Urinary bladder (tissue), 4 donors: ENCODE measurements around the gene ABCC11. TPM values are rescaled to one million over a fixed set of nuclear protein-coding genes. Genes with fewer than 3 reads are reported as not detected.
"Not testable (repeated sequence)": the region's sequence is repeated elsewhere in the genome, so short reads cannot be mapped to it uniquely, and the experiment has no call there.

ENCODE experiments used
- DNase-seq: peaks from one replicate; pipeline ENCODE4 v3.0.0-alpha.2; 2015; ENCODE audit errors: extremely low spot score
- H3K27ac ChIP-seq: one replicate; pipeline ENCODE4 v1.5.1; 2013; ENCODE audit warnings: low read depth, mild to moderate bottlenecking, moderate library complexity
- H3K36me3 ChIP-seq: one replicate; pipeline ENCODE4 v1.6.1; 2013; ENCODE audit warnings: mild to moderate bottlenecking, moderate library complexity; ENCODE audit not compliant: insufficient read depth
- H3K4me1 ChIP-seq: one replicate; pipeline ENCODE4 v1.6.1; 2013; ENCODE audit warnings: mild to moderate bottlenecking, moderate library complexity; ENCODE audit not compliant: insufficient read depth
- H3K4me3 ChIP-seq: one replicate; pipeline ENCODE4 v1.5.1; 2013; ENCODE audit warnings: low read depth, low read length
- WGBS: extraction: QIAGEN DNeasy Blood & Tissue Kit; methylation state at CpG from one replicate; pipeline ENCODE4 v1.1.7; 2013; 5-methylcytosine and 5-hydroxymethylcytosine counted together
- polyA plus RNA-seq: library from polyadenylated mRNA; stranded (reverse); fragments of 200-250 nt; gene quantifications from one replicate; pipeline ENCODE4 v1.2.3, GENCODE V29; 2013
- total RNA-seq: library from RNA; depleted of rRNA; stranded (reverse); fragments of >200 nt; gene quantifications from one replicate; pipeline ENCODE4 v1.2.3, GENCODE V29; 2014
- donor health status: healthy with polysubstance abuse.
- donor health status: healthy.

ABCC11 gene
- total and polyA plus RNA-seq, 2 donors: 0.11 to 0.18 TPM

- 80% methylated on average over 8 of the region's 8 CpGs for WGBS
- no peak overlapping the region for H3K4me3 ChIP-seq
- no peak overlapping the region for H3K27ac ChIP-seq
Measured at GRCh38 chr16:48272837-48273421, 25.6 kb upstream of the ABCC11 start.

GRCh38 chr16:48271728-48272127, 24.4 kb upstream of the ABCC11 start:
- H3K36me3 ChIP-seq: peaks cover 6% of the 10 kb centered on the region
- no peak for DNase-seq
- H3K4me3 ChIP-seq: no peak overlapping the region
- no peaks in the 10 kb centered on the region for H3K4me1 ChIP-seq
- no peak overlapping the region for H3K27ac ChIP-seq
- WGBS: 58% methylated on average over 5 of the region's 5 CpGs

More at GRCh38 chr16:48272837-48273421, 25.6 kb upstream of the ABCC11 start:
- DNase-seq: no peak
- Histone ChIP-seq H3K36me3 (peaks cover 6% of the 10 kb centered on the region), H3K4me1 (no peaks in the 10 kb centered on the region)

DNA sequence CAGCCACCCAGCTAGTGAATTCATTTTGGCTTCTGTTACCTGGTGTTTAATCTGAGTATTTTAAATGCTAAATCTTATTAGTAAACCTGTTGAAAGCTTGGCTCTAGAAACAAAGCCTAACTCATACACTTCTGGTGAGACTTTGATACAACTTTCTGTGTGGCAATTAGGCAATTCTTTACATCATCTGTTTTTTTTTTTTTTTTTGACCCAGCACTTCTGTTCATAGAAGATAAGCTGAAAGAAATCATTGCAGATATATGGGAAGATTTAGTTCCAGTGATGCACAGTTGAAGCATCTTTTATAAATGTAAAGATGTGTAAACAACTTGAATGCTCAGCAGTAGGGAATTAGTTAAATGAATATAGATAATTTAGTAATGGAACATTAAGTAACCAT, 21.7 kb upstream of the ABCC11 start:
- H3K36me3 ChIP-seq: peaks cover 3% of the 10 kb centered on the region
- H3K4me1 ChIP-seq: no peaks in the 10 kb centered on the region
- no peak overlapping the region for H3K4me3 ChIP-seq
- H3K27ac ChIP-seq: no peak overlapping the region
- DNase-seq: no peak

GRCh38 chr16:48262631-48263030, 15.3 kb upstream of the ABCC11 start:
- no peak overlapping the region for H3K4me3 ChIP-seq
- no peak for DNase-seq
- H3K27ac ChIP-seq: no peak overlapping the region
- peaks cover 5% of the 10 kb centered on the region for H3K36me3 ChIP-seq
- H3K4me1 ChIP-seq: no peaks in the 10 kb centered on the region
- WGBS: 96% methylated on average over 2 of the region's 2 CpGs

- Histone ChIP-seq H3K4me1 (no peaks in the 10 kb centered on the region), H3K36me3 (peaks cover 5% of the 10 kb centered on the region), H3K27ac (no peak overlapping the region), H3K4me3 (no peak overlapping the region)
- DNase-seq: no peak
- 91% methylated on average over 1 of the region's 1 CpG for WGBS
Measured at GRCh38 chr16:48261569-48261968, 14.2 kb upstream of the ABCC11 start.

- Histone ChIP-seq H3K36me3 (peaks cover 6% of the 10 kb centered on the region), H3K4me3 (no peak overlapping the region), H3K4me1 (no peaks in the 10 kb centered on the region), H3K27ac (no peak overlapping the region)
- DNase-seq: no peak
- 91% methylated on average over 7 of the region's 7 CpGs for WGBS
Measured at GRCh38 chr16:48256579-48257177, 9.3 kb upstream of the ABCC11 start.

DNA sequence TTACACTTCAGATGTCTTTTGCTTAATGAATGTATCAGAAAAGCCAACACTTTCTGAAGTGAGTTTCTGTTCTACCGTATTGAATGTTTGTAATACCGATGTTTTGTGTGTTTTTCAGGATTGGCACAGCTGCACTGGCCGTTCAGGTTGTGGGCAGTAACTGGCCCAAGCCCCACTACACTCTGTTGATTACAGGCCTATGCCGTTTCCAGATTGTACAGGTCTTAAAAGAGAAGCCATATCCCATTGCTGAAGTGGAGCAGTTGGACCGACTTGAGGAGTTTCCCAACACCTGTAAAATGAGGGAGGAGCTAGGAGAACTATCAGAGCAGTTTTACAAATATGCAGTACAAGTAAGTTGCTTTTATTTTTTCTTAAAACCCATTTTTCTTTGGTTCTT, 4.7 kb upstream of the ABCC11 start:
- no peak overlapping the region for H3K27ac ChIP-seq
- peaks cover 1% of the 10 kb centered on the region for H3K36me3 ChIP-seq
- DNase-seq: no peak
- WGBS: 84% methylated on average over 5 of the region's 5 CpGs
- H3K4me3 ChIP-seq: no peak overlapping the region
- peaks cover 2% of the 10 kb centered on the region for H3K4me1 ChIP-seq

DNA sequence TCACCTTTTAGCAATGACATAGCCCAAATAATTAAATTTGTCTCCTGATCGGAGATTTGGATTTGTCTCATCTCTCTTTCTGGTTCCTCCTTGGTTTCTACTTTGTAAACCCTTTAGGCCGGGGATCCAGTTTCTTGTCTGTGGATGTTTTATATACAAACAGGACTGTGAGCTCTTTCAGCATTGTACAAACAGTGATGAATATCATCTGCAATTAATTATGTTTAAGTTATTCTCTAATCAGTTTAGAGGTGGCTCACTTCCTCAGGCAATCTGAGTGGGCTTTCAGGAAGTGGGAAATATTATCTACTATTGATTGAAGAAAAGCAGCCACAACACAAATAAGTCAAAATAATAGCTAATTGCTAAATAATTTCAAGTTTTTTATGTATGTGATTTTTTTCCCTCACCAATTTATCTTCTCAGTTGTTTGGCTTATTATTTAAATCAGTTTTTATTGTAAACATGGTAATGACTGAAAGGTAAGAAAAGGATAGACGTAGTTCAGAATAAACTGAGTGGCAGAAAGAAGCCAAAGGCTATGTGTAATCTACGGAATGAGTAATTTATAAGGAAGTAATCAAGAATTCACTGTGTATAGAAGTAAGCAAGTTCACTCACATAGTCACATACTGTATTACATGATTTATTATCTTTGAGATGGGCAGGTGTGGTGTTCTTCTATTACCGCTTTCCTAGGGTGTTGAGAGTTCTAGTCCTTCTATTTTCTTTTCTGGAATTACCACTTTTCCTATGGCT, 3.4 kb upstream of the ABCC11 start:
- 88% methylated on average over 5 of the region's 5 CpGs for WGBS
- Histone ChIP-seq H3K27ac (no peak overlapping the region), H3K4me3 (no peak overlapping the region), H3K36me3 (peaks cover 1% of the 10 kb centered on the region), H3K4me1 (peaks cover 2% of the 10 kb centered on the region)
- no peak for DNase-seq

GRCh38 chr16:48246066-48246465, 1.3 kb downstream of the ABCC11 start:
- no peak overlapping the region for H3K4me3 ChIP-seq
- H3K4me1 ChIP-seq: peaks cover 4% of the 10 kb centered on the region
- no peak overlapping the region for H3K27ac ChIP-seq
- 45% methylated on average over 2 of the region's 2 CpGs for WGBS
- H3K36me3 ChIP-seq: no peaks in the 10 kb centered on the region
- DNase-seq: no peak

- 2% methylated on average over 8 of the region's 8 CpGs for WGBS
- no peak for DNase-seq
- Histone ChIP-seq H3K4me3 (peak overlapping the region; percentile 97), H3K4me1 (peaks cover 4% of the 10 kb centered on the region), H3K36me3 (no peaks in the 10 kb centered on the region), H3K27ac (peak overlapping the region; percentile 85)
Measured at GRCh38 chr16:48244863-48245195, 2.5 kb downstream of the ABCC11 start.

DNA sequence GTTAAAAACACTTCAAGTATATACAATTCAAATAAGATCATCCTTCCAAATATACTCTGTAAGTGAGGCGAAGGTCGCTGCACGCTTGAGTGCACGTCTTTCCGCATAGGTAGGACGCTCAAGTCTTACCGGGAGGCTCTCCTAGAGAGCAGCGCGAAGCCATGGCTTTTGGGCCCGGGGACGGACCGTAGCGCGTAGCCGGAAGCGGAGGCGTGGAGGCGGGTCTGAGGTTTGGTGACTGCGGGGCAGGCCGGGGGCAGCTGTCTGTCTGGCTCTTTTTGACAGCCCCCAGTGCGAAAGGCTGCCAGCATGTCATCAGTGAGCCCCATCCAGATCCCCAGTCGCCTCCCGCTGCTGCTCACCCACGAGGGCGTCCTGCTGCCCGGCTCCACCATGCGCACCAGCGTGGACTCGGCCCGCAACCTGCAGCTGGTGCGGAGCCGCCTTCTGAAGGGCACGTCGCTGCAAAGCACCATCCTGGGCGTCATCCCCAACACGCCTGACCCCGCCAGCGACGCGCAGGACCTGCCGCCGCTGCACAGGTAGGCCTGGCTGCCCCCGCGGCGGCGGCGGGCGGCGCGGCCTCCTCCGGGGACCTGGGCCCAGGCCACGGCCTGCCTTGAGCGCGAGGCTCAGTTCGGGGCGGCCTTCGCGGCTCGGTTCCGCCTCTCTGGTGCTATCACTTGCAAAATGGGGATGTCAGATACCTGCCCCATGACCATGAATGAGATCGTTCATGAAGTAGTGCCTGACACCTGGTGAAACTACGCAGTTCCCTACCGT, 3.1 kb downstream of the ABCC11 start, which contains the start of gene LONP2:
Gene LONP2 (plus strand): TSS at position 221 of the 783 bp plus-strand sequence. CDS start 89 bp downstream, at position 310.
- H3K36me3 ChIP-seq: no peaks in the 10 kb centered on the region
- H3K4me1 ChIP-seq: peaks cover 4% of the 10 kb centered on the region
- peak; percentile 78 for DNase-seq
- under 1% methylated on average over 63 of the region's 63 CpGs for WGBS
- peak within 1 kb of the TSS; percentile 85 for H3K27ac ChIP-seq
- peak within 1 kb of the TSS; percentile 97 for H3K4me3 ChIP-seq

GRCh38 chr16:48240147-48240546, 7.2 kb downstream of the ABCC11 start:
- H3K4me1 ChIP-seq, H3K27ac ChIP-seq, H3K4me3 ChIP-seq, H3K36me3 ChIP-seq, DNase-seq: not testable (repeated sequence)
- WGBS: 94% methylated on average over 3 of the region's 3 CpGs

GRCh38 chr16:48236286-48236685, 11.1 kb downstream of the ABCC11 start:
- Histone ChIP-seq H3K4me1 (no peaks in the 10 kb centered on the region), H3K4me3 (no peak overlapping the region), H3K36me3 (no peaks in the 10 kb centered on the region), H3K27ac (no peak overlapping the region)
- DNase-seq: no peak
- WGBS: 70% methylated on average over 1 of the region's 1 CpG
